Measurements from ENCODE around the gene RASL11A.

DNA sequence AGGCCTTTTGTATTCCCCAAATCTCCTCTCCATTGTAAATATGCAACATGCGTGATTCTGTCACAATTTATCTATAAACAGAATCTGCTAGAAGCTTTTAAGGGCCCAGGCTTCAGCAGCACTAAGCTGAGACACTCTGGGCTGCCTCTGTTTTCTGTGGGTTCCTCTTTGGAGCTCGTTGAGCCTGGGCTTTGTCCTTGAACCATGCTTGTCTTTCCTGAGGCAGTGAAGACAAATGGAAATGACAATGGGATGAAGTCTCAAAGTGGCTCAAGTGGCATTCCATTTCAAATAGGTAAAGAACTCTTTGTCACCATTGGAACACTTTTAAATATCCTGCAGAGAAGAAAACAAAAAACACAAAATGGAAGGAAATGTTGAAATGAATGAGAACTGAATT lies 40.3 kb downstream of the RASL11A start:
- TF ChIP-seq ZNF274 (IDR thresholded peaks at IDR 0.05; ENCODE audit: borderline replicate concordance, extremely low read depth, low read length) (no peak), CHD1 (IDR thresholded peaks at IDR 0.05; ENCODE audit: low read depth, low read length) (no peak), POLR2A (IDR thresholded peaks at IDR 0.05; ENCODE audit: control extremely low read depth in 1 of 2, low read depth in 2 of 2, low read length in 2 of 2) (no peak), SRF (IDR thresholded peaks at IDR 0.05; ENCODE audit: low read depth, low read length) (no peak), SAP30 (IDR thresholded peaks at IDR 0.05; ENCODE audit: insufficient read depth, insufficient replicate concordance, low read length) (no peak), RXRA (IDR thresholded peaks at IDR 0.05; ENCODE audit: insufficient read depth, low read depth, low read length) (no peak), CEBPB (IDR thresholded peaks at IDR 0.05; ENCODE audit: low read depth, low read length) (no peak), YY1 (IDR thresholded peaks at IDR 0.05; ENCODE audit: low read depth, low read length) (no peak), EP300 (IDR thresholded peaks at IDR 0.05; ENCODE audit: borderline replicate concordance in 1 of 2, low read depth in 2 of 2, low read length in 2 of 2) (no peak)
- TF ChIP-seq, protein P1, sequence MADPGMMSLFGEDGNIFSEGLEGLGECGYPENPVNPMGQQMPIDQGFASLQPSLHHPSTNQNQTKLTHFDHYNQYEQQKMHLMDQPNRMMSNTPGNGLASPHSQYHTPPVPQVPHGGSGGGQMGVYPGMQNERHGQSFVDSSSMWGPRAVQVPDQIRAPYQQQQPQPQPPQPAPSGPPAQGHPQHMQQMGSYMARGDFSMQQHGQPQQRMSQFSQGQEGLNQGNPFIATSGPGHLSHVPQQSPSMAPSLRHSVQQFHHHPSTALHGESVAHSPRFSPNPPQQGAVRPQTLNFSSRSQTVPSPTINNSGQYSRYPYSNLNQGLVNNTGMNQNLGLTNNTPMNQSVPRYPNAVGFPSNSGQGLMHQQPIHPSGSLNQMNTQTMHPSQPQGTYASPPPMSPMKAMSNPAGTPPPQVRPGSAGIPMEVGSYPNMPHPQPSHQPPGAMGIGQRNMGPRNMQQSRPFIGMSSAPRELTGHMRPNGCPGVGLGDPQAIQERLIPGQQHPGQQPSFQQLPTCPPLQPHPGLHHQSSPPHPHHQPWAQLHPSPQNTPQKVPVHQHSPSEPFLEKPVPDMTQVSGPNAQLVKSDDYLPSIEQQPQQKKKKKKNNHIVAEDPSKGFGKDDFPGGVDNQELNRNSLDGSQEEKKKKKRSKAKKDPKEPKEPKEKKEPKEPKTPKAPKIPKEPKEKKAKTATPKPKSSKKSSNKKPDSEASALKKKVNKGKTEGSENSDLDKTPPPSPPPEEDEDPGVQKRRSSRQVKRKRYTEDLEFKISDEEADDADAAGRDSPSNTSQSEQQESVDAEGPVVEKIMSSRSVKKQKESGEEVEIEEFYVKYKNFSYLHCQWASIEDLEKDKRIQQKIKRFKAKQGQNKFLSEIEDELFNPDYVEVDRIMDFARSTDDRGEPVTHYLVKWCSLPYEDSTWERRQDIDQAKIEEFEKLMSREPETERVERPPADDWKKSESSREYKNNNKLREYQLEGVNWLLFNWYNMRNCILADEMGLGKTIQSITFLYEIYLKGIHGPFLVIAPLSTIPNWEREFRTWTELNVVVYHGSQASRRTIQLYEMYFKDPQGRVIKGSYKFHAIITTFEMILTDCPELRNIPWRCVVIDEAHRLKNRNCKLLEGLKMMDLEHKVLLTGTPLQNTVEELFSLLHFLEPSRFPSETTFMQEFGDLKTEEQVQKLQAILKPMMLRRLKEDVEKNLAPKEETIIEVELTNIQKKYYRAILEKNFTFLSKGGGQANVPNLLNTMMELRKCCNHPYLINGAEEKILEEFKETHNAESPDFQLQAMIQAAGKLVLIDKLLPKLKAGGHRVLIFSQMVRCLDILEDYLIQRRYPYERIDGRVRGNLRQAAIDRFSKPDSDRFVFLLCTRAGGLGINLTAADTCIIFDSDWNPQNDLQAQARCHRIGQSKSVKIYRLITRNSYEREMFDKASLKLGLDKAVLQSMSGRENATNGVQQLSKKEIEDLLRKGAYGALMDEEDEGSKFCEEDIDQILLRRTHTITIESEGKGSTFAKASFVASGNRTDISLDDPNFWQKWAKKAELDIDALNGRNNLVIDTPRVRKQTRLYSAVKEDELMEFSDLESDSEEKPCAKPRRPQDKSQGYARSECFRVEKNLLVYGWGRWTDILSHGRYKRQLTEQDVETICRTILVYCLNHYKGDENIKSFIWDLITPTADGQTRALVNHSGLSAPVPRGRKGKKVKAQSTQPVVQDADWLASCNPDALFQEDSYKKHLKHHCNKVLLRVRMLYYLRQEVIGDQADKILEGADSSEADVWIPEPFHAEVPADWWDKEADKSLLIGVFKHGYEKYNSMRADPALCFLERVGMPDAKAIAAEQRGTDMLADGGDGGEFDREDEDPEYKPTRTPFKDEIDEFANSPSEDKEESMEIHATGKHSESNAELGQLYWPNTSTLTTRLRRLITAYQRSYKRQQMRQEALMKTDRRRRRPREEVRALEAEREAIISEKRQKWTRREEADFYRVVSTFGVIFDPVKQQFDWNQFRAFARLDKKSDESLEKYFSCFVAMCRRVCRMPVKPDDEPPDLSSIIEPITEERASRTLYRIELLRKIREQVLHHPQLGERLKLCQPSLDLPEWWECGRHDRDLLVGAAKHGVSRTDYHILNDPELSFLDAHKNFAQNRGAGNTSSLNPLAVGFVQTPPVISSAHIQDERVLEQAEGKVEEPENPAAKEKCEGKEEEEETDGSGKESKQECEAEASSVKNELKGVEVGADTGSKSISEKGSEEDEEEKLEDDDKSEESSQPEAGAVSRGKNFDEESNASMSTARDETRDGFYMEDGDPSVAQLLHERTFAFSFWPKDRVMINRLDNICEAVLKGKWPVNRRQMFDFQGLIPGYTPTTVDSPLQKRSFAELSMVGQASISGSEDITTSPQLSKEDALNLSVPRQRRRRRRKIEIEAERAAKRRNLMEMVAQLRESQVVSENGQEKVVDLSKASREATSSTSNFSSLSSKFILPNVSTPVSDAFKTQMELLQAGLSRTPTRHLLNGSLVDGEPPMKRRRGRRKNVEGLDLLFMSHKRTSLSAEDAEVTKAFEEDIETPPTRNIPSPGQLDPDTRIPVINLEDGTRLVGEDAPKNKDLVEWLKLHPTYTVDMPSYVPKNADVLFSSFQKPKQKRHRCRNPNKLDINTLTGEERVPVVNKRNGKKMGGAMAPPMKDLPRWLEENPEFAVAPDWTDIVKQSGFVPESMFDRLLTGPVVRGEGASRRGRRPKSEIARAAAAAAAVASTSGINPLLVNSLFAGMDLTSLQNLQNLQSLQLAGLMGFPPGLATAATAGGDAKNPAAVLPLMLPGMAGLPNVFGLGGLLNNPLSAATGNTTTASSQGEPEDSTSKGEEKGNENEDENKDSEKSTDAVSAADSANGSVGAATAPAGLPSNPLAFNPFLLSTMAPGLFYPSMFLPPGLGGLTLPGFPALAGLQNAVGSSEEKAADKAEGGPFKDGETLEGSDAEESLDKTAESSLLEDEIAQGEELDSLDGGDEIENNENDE (IDR thresholded peaks at IDR 0.05; ENCODE audit: insufficient replicate concordance, low read length): no peak
- TF ChIP-seq, protein P2, sequence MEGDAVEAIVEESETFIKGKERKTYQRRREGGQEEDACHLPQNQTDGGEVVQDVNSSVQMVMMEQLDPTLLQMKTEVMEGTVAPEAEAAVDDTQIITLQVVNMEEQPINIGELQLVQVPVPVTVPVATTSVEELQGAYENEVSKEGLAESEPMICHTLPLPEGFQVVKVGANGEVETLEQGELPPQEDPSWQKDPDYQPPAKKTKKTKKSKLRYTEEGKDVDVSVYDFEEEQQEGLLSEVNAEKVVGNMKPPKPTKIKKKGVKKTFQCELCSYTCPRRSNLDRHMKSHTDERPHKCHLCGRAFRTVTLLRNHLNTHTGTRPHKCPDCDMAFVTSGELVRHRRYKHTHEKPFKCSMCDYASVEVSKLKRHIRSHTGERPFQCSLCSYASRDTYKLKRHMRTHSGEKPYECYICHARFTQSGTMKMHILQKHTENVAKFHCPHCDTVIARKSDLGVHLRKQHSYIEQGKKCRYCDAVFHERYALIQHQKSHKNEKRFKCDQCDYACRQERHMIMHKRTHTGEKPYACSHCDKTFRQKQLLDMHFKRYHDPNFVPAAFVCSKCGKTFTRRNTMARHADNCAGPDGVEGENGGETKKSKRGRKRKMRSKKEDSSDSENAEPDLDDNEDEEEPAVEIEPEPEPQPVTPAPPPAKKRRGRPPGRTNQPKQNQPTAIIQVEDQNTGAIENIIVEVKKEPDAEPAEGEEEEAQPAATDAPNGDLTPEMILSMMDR (IDR thresholded peaks at IDR 0.05; ENCODE audit: control extremely low read depth in 1 of 3, insufficient read depth in 1 of 3, low read depth in 1 of 3, low read length in 3 of 3): no peak

Measured in H1 (cell line).